Right lobe of liver (tissue), 6 donors: ENCODE data around the gene ZNF782. TPM values are rescaled to one million over a fixed set of nuclear protein-coding genes. Genes with fewer than 3 reads are reported as not detected.
"Not testable (repeated sequence)": the region's sequence is repeated elsewhere in the genome, so short reads cannot be mapped to it uniquely, and the experiment has no call there.

ENCODE experiments used
- ATAC-seq, 4 donors: fragments of 200-7000 bp; cut with Tn5 transposase; one replicate each; pipeline ENCODE4 v1.9.1; 2020; ENCODE audit warnings: mild to moderate bottlenecking in 4 of 4, moderate library complexity in 4 of 4
- DNase-seq, 3 donors: peaks; one replicate each; pipeline ENCODE4 v3.0.0-alpha.2; 2020
- H3K27ac ChIP-seq, 3 donors: fragments of 200-600 bp; one replicate each; pipeline ENCODE4 v1.8.0; 2022
- H3K27me3 ChIP-seq, 2 donors: fragments of 200-600 bp; one replicate each; pipeline ENCODE4 v1.8.0; 2022
- H3K36me3 ChIP-seq, 4 donors: fragments of 200-600 bp; sonication (generic) in 1 of 4; one replicate each; pipeline versions ENCODE4 v1.5.1 to v1.8.0; 2017 to 2022; ENCODE audit warnings: control low read depth in 1 of 4
- H3K4me1 ChIP-seq, 4 donors: fragments of 200-600 bp; sonication (generic) in 1 of 4; one replicate each; pipeline versions ENCODE4 v1.5.1 to v1.8.0; 2017 to 2022; ENCODE audit warnings: control low read depth in 1 of 4
- H3K4me3 ChIP-seq, 3 donors: fragments of 200-600 bp; one replicate each; pipeline ENCODE4 v1.8.0; 2022
- H3K9me3 ChIP-seq, 4 donors: fragments of 200-600 bp; sonication (generic) in 1 of 4; one replicate each; pipeline versions ENCODE4 v1.5.1 to v1.8.0; 2017 to 2022; ENCODE audit warnings: control low read depth in 1 of 4
- POLR2A ChIP-seq: fragments of 450-650 bp; IDR thresholded peaks from one replicate; pipeline ENCODE4 v1.6.1; 2017; ENCODE audit warnings: antibody characterized with exemption, mild to moderate bottlenecking
- WGBS: methylation state at CpG from one replicate; pipeline ENCODE4 v1.1.6; 2018; ENCODE audit warnings: low coverage, low lambda C conversion rate; ENCODE audit not compliant: insufficient coverage; ENCODE audit errors: missing lambda C conversion rate; 5-methylcytosine and 5-hydroxymethylcytosine counted together
- intact Hi-C, 2 donors: fragments of 100-400 bp; cut with DNase I; formaldehyde crosslinking; loops; one replicate each; pipeline versions ENCODE4 v1.11.2 to v1.14.1; 2022
- total RNA-seq, 6 experiments: library from RNA; depleted of rRNA in 2 of 6; stranded (reverse); fragments of >200 nt in 2 of 6; fragmentation: NEBNext Ultra II Directional in 3 of 6; extraction: Animal tissue kit (Norgen Biotek cat#: 25700) in 3 of 6; gene quantifications; one replicate each; pipeline versions ENCODE4 v1.1.0 to v1.2.4, GENCODE V29; 2016 to 2023
- TF ChIP-seq, protein P1 (sequence below), 4 donors: fragments of 200-600 bp in 3 of 4; fragments of 450-650 bp in 1 of 4; IDR thresholded peaks; one replicate each; pipeline versions ENCODE4 v1.5.1 to v1.8.0; 2016 to 2022; ENCODE audit warnings: antibody characterized with exemption in 4 of 4, mild to moderate bottlenecking in 2 of 4
- donor health status: DM: no; HTN: yes; CAD: no.
- donor health status: DM: no; HTN: no; CAD: no.
- donor health status: DM: no; HTN: no; CAD: no.
- donor health status: DM: no; HTN: yes; CAD: no.
- donor health status: DM: no; HTN: yes; CAD: no.

Gene ZNF782
- total RNA-seq, 6 experiments from 2014 or later = 2.1 to 3.7 (median 3.0) TPM

DNA sequence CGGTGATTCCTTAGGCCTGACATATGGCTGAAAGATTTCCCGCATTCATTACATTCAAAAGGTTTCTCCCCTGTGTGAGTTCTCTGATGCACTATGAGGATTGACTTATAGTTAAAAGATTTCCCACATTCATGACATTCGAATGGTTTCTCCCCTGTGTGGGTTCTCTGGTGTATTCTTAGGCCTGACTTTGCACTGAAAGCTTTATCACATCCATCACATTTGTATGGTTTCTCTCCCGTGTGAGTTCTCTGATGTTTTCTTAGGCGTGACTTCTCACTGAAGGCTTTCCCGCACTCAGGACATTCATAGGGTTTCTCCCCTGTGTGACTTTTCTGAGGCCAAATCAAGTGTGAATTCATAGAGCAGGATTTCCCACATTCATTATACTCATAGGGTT, 35.8 kb downstream of the ZNF782 start:
- TF ChIP-seq, protein P1, sequence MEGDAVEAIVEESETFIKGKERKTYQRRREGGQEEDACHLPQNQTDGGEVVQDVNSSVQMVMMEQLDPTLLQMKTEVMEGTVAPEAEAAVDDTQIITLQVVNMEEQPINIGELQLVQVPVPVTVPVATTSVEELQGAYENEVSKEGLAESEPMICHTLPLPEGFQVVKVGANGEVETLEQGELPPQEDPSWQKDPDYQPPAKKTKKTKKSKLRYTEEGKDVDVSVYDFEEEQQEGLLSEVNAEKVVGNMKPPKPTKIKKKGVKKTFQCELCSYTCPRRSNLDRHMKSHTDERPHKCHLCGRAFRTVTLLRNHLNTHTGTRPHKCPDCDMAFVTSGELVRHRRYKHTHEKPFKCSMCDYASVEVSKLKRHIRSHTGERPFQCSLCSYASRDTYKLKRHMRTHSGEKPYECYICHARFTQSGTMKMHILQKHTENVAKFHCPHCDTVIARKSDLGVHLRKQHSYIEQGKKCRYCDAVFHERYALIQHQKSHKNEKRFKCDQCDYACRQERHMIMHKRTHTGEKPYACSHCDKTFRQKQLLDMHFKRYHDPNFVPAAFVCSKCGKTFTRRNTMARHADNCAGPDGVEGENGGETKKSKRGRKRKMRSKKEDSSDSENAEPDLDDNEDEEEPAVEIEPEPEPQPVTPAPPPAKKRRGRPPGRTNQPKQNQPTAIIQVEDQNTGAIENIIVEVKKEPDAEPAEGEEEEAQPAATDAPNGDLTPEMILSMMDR (IDR thresholded peaks at IDR 0.05) = no peak
- TF ChIP-seq POLR2A = no peak
- no peak for DNase-seq
- intact Hi-C loops = no loop called here
- H3K9me3 ChIP-seq = peaks cover 0 to 74% (median 29%) of the 10 kb centered on the region in 4 donors
- WGBS = 94% methylated on average over 6 of the region's 6 CpGs
- H3K4me1 ChIP-seq = no peaks in the 10 kb centered on the region
- no peak overlapping the region for H3K27ac ChIP-seq
- H3K27me3 ChIP-seq = no peaks in the 10 kb centered on the region
- H3K4me3 ChIP-seq = no peak overlapping the region
- peaks cover 0 to 17% (median 1%) of the 10 kb centered on the region in 4 donors for H3K36me3 ChIP-seq
- ATAC-seq = no peak

DNA sequence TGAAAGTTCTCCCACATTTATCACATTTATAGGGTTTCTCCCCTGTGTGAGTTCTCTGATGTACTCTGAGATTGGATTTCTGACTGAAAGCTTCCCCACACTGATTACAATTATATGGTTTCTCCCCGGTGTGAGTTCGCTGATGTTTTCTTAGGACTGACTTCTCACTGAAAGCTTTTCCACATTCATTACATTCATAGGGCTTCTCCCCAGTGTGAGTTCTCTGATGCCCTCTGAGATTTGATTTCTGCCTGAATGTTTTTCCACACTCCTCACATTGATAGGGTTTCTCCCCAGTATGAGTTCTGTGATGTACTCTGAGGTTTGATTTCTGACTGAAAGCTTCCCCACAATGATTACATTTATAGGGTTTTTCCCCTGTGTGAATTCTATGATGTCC, 36.3 kb downstream of the ZNF782 start:
- Histone ChIP-seq H3K9me3 (peaks cover 0 to 75% (median 29%) of the 10 kb centered on the region in 4 donors), H3K27me3 (no peaks in the 10 kb centered on the region), H3K36me3 (peaks cover 0 to 13% (median 0%) of the 10 kb centered on the region in 4 donors), H3K4me3 (no peak overlapping the region), H3K4me1 (no peaks in the 10 kb centered on the region), H3K27ac (no peak overlapping the region)
- 100% methylated on average over 2 of the region's 2 CpGs for whole genome bisulfite sequencing
- ATAC-seq (no peak), DNase-seq (no peak)
- intact Hi-C loops = no loop called here
- TF ChIP-seq POLR2A = no peak
- TF ChIP-seq, protein P1 (IDR thresholded peaks at IDR 0.05) = no peak

DNA sequence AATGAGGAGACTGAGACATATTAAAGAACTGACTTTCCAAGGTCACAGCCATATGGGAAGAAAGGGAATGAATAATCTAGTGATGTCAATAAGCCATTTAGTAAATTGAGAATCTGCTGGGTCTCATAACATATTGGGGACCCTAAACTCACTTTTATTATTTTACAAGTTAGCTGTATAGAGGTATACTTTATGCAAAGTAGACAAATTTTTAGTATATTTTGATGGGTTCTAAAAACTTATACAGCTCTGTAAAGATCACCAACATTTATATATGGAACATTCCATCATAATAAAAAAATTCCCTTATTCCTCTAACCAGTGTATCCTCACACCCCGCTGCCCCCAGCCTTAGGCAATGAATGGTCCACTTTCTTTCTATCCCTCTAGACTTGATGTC, 40.7 kb downstream of the ZNF782 start:
- Histone ChIP-seq H3K4me1 (no peaks in the 10 kb centered on the region), H3K27me3 (no peaks in the 10 kb centered on the region), H3K9me3 (peaks cover 0 to 70% (median 27%) of the 10 kb centered on the region in 4 donors), H3K4me3 (no peak overlapping the region), H3K27ac (no peak overlapping the region), H3K36me3 (peaks cover 0 to 6% (median 0%) of the 10 kb centered on the region in 4 donors)
- intact Hi-C loops = no loop called here
- ATAC-seq (no peak), DNase-seq (no peak)
- no peak for TF ChIP-seq POLR2A
- TF ChIP-seq, protein P1 (IDR thresholded peaks at IDR 0.05) = no peak
- 100% methylated on average over 1 of the region's 1 CpG for WGBS

DNA sequence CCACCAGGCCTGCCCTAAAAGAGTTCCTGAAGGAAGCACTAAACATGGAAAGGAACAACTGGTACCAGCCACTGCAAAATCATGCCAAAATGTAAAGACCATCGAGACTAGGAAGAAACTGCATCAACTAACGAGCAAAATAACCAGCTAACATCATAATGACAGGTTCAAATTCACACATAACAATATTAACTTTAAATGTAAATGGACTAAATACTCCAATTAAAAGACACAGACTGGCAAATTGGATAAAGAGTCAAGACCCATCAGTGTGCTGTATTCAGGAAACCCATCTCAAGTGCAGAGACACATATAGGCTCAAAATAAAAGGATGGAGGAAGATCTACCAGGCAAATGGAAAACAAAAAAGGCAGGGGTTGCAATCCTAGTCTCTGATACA, 55.4 kb downstream of the ZNF782 start:
- H3K27ac ChIP-seq, H3K4me3 ChIP-seq, H3K27me3 ChIP-seq, DNase-seq, H3K4me1 ChIP-seq, intact Hi-C loops, ATAC-seq, H3K36me3 ChIP-seq: not testable (repeated sequence)
- no CpG with 5 or more reads among the region's 2 CpGs for WGBS
- peaks cover 0 to 19% (median 6%) of the 10 kb centered on the region in 4 donors for H3K9me3 ChIP-seq

DNA sequence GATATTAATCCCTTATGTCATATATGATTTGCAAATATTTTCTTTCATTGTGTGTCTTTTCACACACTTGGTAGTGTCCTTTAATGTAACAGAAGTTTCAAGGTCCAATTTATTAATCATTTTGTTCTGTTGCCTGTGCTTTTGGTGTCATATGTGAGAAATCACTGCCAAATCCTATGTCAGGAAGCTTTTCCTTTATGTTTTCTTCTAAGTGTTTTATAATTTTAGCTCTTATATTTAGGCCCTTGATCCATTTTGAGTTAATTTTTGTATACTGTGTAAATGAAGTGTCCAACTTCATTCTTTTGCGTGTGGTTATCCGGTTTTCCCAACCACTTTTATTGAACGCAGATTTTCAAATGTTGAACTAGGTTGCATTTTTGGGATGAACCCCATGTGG, 70.3 kb downstream of the ZNF782 start:
- WGBS = 94% methylated on average over 3 of the region's 3 CpGs

More for the DNA sequence above, 70.3 kb downstream of the ZNF782 start:
- H3K4me3 ChIP-seq = no peak overlapping the region
- TF ChIP-seq, protein P1 (IDR thresholded peaks at IDR 0.05) = no peak
- TF ChIP-seq POLR2A = no peak
- peaks cover 0 to 6% (median 2%) of the 10 kb centered on the region in 4 donors for H3K9me3 ChIP-seq
- H3K27me3 ChIP-seq = no peaks in the 10 kb centered on the region
- H3K36me3 ChIP-seq = no peaks in the 10 kb centered on the region
- H3K27ac ChIP-seq = no peak overlapping the region
- intact Hi-C loops = no loop called here
- DNase-seq (no peak), ATAC-seq (no peak)
- peaks cover 0 to 2% (median 0%) of the 10 kb centered on the region in 4 donors for H3K4me1 ChIP-seq
